GM12878 (cell line): Measurements from ENCODE around the gene AATF. TPM values are rescaled to one million over a fixed set of nuclear protein-coding genes. Genes with fewer than 3 reads are reported as not detected.

ENCODE experiments used
- CBX5 ChIP-seq: sonication (generic); IDR thresholded peaks from 2 replicates; pipeline ENCODE4 v1.6.1; 2016; ENCODE audit warnings: low read depth, moderate library complexity, mild to moderate bottlenecking, inconsistent platforms
- CHD2 ChIP-seq: IDR thresholded peaks from 2 replicates; pipeline ENCODE4 v1.6.1; 2011; ENCODE audit warnings: low read depth, low read length, improper control_type of control experiment, borderline replicate concordance
- DPF2 ChIP-seq: fragments of 450-650 bp; IDR thresholded peaks from 2 replicates; pipeline ENCODE4 v1.6.1; 2017; ENCODE audit warnings: mild to moderate bottlenecking
- E2F8 ChIP-seq: fragments of 450-650 bp; IDR thresholded peaks from 2 replicates; pipeline ENCODE4 v1.6.1; 2018; ENCODE audit warnings: mild to moderate bottlenecking, low read depth, moderate library complexity; ENCODE audit not compliant: partially characterized antibody
- HDAC2 ChIP-seq: fragments of 200-600 bp; sonication (generic); IDR thresholded peaks from 2 replicates; pipeline ENCODE4 v1.6.1; 2017
- HDGF ChIP-seq: fragments of 450-650 bp; IDR thresholded peaks from 2 replicates; pipeline ENCODE4 v1.6.1; 2016; ENCODE audit warnings: antibody characterized with exemption
- MEF2A ChIP-seq: IDR thresholded peaks from 2 replicates; pipeline ENCODE4 v1.6.1; 2011; ENCODE audit warnings: low read depth, mild to moderate bottlenecking, low read length, moderate library complexity; ENCODE audit not compliant: insufficient read depth
- RAD51 ChIP-seq: fragments of 450-650 bp; IDR thresholded peaks from 2 replicates; pipeline ENCODE4 v1.6.1; 2016; ENCODE audit warnings: moderate library complexity, mild to moderate bottlenecking, inconsistent platforms
- RB1 ChIP-seq: fragments of 450-650 bp; formaldehyde crosslinking; IDR thresholded peaks from 2 replicates; pipeline ENCODE4 v1.6.1; 2017; ENCODE audit warnings: mild to moderate bottlenecking, borderline replicate concordance
- SPI1 ChIP-seq: IDR thresholded peaks from 2 replicates; pipeline ENCODE4 v1.6.1; 2011; ENCODE audit warnings: low read depth, mild to moderate bottlenecking, low read length, moderate library complexity, borderline replicate concordance; ENCODE audit not compliant: insufficient read depth
- USF1 ChIP-seq: IDR thresholded peaks from 2 replicates; pipeline ENCODE4 v1.6.1; 2011; ENCODE audit warnings: borderline replicate concordance, low read depth, mild to moderate bottlenecking, moderate library complexity, mixed read lengths, low read length; ENCODE audit not compliant: insufficient read depth; ENCODE audit errors: extremely low read length
- USF2 ChIP-seq: IDR thresholded peaks from 2 replicates; pipeline ENCODE4 v1.6.1; 2011; ENCODE audit warnings: low read depth, low read length, improper control_type of control experiment, borderline replicate concordance
- ZBTB11 ChIP-seq: fragments of 450-650 bp; formaldehyde crosslinking; IDR thresholded peaks from 2 replicates; pipeline ENCODE4 v1.5.0; 2022; ENCODE audit warnings: mild to moderate bottlenecking, missing genetic modification characterization
- ZBTB40 ChIP-seq: fragments of 450-650 bp; IDR thresholded peaks from 2 replicates; pipeline ENCODE4 v1.6.1; 2016; ENCODE audit warnings: mild to moderate bottlenecking, moderate library complexity, borderline replicate concordance
- ZNF274 ChIP-seq: IDR thresholded peaks from one replicate; pipeline ENCODE4 v1.8.0; 2011; ENCODE audit not compliant: insufficient read length, insufficient read depth
- ZNF384 ChIP-seq: IDR thresholded peaks from 2 replicates; pipeline ENCODE4 v1.6.1; 2012; ENCODE audit warnings: low read depth, mild to moderate bottlenecking, low read length, improper control_type of control experiment, borderline replicate concordance
- polyA plus RNA-seq, 11 experiments: library from polyadenylated mRNA; depleted of rRNA in 4 of 11; unstranded in 6 of 11; stranded (reverse) in 5 of 11; fragments of >200 nt; fragmentation: Nextera tagmentation in 4 of 11; fragmentation: Illumina TruSeq in 1 of 11; extraction: Ambion mirVana in 4 of 11; extraction: Trizol in 1 of 11; gene quantifications; 1 replicate in 1 of 11; 2 replicates in 10 of 11; pipeline versions ENCODE4 v1.2.1 to v1.2.3, GENCODE V29; 2011 to 2016; ENCODE audit warnings: inconsistent platforms in 2 of 11, missing spikeins in 2 of 11, low read depth in 1 of 11
- total RNA-seq, 4 experiments: library from RNA; depleted of rRNA in 3 of 4; stranded (reverse); fragments of >200 nt in 3 of 4; fragmentation: Illumina TruSeq in 1 of 4; extraction: Trizol in 1 of 4; gene quantifications; 2 replicates each; pipeline versions ENCODE4 v1.2.1 to v1.2.3, GENCODE V29; 2013 to 2021

The AATF gene
- total and polyA plus RNA-seq, 10 of the 15 experiments (the other 5 are each of a cell fraction or from before 2014, with no cell fraction given) = 36.8 to 110 (median 77.9) TPM

GRCh38 chr17:36948717-36949460 lies at the start of gene AATF (continued):
- TF ChIP-seq ZBTB40 = peak; percentile 64
- peak; percentile 83; the same call in 1 of the 2 replicates for TF ChIP-seq RB1
- TF ChIP-seq MEF2A = 0 out of 2 replicates have a peak, but pooled peaks have one; percentile 28
- peak; percentile 72 for TF ChIP-seq E2F8
- peak; percentile 93 for TF ChIP-seq RAD51
- peak; percentile 91 for TF ChIP-seq USF2
- no peak for TF ChIP-seq ZBTB11 (CRISPR knock-in tag)
- no peak for TF ChIP-seq ZNF274
- TF ChIP-seq USF1 = peak; percentile 97
- TF ChIP-seq CBX5 = no peak
- TF ChIP-seq DPF2 = peak; percentile 75; the same call in 1 of the 2 replicates
- peak; percentile 56; the same call in 1 of the 2 replicates for TF ChIP-seq CHD2
- TF ChIP-seq ZNF384 = no peak
- TF ChIP-seq HDAC2 = no peak
- TF ChIP-seq HDGF = peak; percentile 75
- TF ChIP-seq SPI1 = peak; percentile 58; the same call in 1 of the 2 replicates
